SU-DHL-6 (cell line): Measurements from ENCODE around the gene MBD5.

Experiments used
- CTCF ChIP-seq: fragments of 200-600 bp; sonication (generic); IDR thresholded peaks from one replicate; pipeline ENCODE4 v1.5.1; 2017; ENCODE audit warnings: antibody characterized with exemption, mild to moderate bottlenecking, low read length, moderate library complexity; ENCODE audit not compliant: insufficient read depth, poor library complexity, severe bottlenecking
- EZH2phosphoT487 ChIP-seq: fragments of 200-600 bp; sonication (generic), shearing (Covaris generic); conservative IDR thresholded peaks from 2 replicates; pipeline ENCODE4 v1.6.1; 2018; ENCODE audit warnings: mild to moderate bottlenecking, antibody characterized with exemption, low read length, moderate library complexity, mixed read lengths

GRCh38 chr2:148303161-148303560, 282.3 kb downstream of the MBD5 start:
- TF ChIP-seq CTCF (no peak), EZH2phosphoT487 (no peak)
